HG03354 (cell line): ENCODE measurements around the gene RANBP10.
A peak's percentile ranks its signal among the peaks of the same experiment; 100 is the strongest.

Experiments
- ATAC-seq: cut with Tn5 transposase; IDR thresholded peaks from one replicate; pipeline ENCODE4 v1.9.1; 2021; ENCODE audit warnings: mild to moderate bottlenecking; ENCODE audit not compliant: unreplicated experiment, poor library complexity, severe bottlenecking

Gene RANBP10

DNA sequence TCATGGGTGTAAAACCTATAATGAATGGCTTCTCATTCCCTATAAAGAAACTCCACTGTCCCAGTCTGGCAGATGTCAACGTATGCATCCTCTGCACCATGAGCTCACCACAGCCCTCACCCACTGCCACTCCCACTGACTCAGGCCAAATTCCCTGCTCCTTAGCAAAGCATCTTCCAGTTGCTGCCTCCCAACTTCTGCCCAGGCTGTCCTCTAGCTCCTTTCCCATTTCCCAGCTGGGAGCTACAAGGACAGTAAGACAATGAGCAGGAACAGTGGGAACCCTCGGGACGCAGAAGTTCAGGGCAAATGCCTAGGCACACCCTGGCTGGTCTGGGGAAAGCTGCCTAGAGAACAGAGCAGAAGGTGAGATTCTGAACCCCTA is 26.7 kb upstream of the RANBP10 start:
- no peak for ATAC-seq

DNA sequence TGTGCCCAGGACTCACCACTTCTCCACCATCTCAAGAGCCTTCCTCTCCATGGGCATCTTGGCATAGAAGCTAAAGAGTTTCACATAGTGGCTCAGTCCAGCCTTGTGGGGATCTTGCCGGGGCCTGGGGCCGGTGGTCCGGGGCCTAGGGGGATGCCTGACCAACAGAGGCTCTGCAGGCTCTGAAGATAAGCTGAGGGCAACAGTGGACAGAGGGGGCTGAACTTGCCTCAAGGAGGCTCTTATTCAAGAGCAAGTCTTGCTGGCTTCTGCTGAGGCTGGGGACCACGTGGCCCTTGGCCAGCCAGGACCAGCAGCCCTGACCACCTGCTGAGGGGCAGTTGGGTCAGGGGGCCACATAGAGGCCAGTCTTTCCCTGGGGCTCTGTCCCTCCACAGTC is 22.3 kb upstream of the RANBP10 start:
- ATAC-seq = no peak

- ATAC-seq = no peak
Observed at GRCh38 chr16:67825906-67826305, 19.5 kb upstream of the RANBP10 start.

- ATAC-seq = no peak
Observed at GRCh38 chr16:67825119-67825518, 18.8 kb upstream of the RANBP10 start.

DNA sequence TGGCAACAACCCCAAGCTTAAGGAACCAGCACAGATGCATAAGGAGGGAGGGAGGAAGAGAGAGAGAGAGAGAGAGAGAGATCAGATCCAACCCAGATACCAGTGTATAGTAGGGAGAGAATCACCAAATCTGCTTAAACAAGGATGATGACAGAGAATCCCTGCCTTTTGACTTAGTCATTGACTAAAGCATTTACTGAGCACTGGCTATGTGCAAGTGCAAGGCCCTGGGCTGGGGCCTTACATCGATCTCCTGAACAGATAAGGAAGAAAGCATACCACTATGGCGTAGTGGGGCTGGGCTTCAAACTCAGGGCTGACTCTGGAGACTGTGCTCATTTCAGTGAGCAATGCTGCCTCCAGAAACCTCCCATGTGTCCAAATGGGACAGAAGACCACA is 16.2 kb upstream of the RANBP10 start:
- ATAC-seq = no peak

GRCh38 chr16:67820608-67821259 is 14.4 kb upstream of the RANBP10 start:
- ATAC-seq = no peak

GRCh38 chr16:67814567-67814966 is 8.2 kb upstream of the RANBP10 start:
- ATAC-seq = no peak

DNA sequence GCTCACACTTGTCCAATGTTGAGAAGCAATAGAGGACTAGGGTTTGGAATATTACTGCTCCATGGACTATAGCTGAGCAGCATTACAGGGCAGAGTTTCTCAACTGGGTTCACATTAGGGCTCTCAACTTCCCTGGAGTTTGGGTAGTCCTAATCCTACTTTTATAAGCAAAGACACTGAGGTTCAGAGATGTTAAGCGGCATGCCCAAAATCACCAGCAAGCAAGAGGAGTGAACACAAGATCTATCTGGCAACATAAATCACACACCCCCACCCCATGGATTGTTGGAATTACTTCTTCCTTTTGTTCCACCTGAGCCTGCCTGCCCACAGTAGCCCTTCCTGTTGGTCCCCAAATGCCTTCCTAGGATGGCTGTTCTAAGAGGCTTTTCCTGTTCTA is 5.5 kb upstream of the RANBP10 start:
- no peak for ATAC-seq

- no peak for ATAC-seq
Observed at GRCh38 chr16:67807148-67807682, 855 bp upstream of the RANBP10 start.

GRCh38 chr16:67805718-67806427 is 487 bp downstream of the RANBP10 start:
- ATAC-seq = peak; percentile 2

GRCh38 chr16:67804853-67805542 is 1.4 kb downstream of the RANBP10 start:
- ATAC-seq = no peak

- ATAC-seq = no peak
Observed at GRCh38 chr16:67803894-67804293, 2.5 kb downstream of the RANBP10 start.

- ATAC-seq = no peak
Observed at GRCh38 chr16:67801883-67802282, 4.5 kb downstream of the RANBP10 start.

GRCh38 chr16:67801241-67801640 is 5.1 kb downstream of the RANBP10 start:
- ATAC-seq = no peak

DNA sequence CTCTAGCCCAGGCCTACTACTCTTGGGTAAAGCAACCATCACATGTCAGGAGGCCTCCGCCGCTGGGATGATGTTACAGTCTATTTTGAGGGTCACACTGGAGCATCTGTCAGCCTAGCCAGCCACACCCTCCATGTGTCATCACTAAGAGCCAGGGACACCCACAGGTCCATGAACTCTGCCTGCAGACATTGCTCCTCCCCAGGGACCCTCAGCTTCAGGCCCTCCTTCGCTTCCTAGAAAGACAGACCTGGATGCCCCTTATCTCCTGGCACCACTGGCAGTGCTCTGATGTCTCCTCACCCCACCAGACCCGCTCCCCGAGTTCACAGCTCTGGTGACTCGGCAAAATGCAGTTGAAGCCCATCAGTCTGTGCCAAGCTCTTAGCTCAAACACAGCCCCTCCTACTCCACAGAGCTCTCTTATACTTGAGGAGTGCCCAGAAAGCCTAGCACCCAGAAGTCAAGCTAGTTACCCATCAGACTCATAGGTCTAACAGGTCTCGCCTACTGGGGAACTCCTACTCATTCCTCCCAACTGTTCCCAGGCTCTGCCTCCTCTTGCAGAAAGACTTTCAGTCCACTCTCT is 5.9 kb downstream of the RANBP10 start:
- no peak for ATAC-seq

- ATAC-seq = no peak
Observed at GRCh38 chr16:67796099-67796718, 10.2 kb downstream of the RANBP10 start.

DNA sequence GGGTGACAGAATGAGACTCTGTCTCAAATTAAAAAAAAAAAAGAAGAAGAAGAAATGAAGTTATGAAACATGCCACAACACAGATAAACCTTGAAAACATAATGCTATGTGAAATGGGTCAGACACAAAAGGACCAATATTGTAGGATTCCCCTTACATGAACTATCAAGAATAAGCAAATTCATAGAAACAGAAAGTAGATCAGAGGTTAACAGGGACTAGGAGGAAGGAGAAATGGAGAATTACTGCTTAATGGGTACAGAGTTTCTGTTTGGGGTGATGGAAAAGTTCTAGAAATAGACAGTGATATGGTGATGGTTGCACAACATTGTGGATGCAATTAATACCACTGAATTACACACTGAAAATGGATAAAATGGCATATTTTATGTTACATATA is 16.3 kb downstream of the RANBP10 start:
- ATAC-seq = no peak

- ATAC-seq = no peak
Observed at GRCh38 chr16:67786491-67786890, 19.9 kb downstream of the RANBP10 start.

DNA sequence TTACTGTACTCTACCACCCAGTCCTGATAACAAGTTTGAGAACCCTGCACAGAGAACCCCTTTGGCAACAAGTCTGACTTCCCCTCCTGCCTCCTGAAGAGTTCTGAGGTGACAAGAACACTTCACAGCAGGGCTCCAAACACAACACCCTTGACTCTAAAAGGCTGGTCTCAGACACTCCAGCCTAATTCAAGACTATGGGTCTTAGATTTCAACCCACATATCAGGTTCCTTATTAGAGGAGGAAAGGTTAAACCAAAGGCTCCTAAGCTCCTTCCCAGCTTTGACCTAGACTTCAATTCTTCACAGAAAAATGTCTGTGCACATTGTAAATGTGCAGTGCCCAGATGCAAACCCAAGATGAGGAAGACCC is 23.0 kb downstream of the RANBP10 start:
- no peak for ATAC-seq
